AG04449 (cell line): ENCODE measurements around the gene NFE2L2.

Experiments
- CTCF ChIA-PET: fragments of 350-600 bp; formaldehyde crosslinking; extraction: SDS; loops from one replicate; lab custom pipeline; 2021; ENCODE audit warnings: antibody characterized with exemption; lab: Yijun Ruan, JAX
- POLR2A ChIA-PET: fragments of 400-600, 350-600 bp; formaldehyde crosslinking; extraction: SDS; loops from one replicate; lab custom pipeline; 2020; ENCODE audit warnings: antibody characterized with exemption, inconsistent platforms; lab: Yijun Ruan, JAX
- DNase-seq: peaks from one replicate; pipeline ENCODE4 v3.0.0-alpha.2; 2010; ENCODE audit warnings: low read depth, low spot score
- H3K4me3 ChIP-seq: 2 replicates; pipeline ENCODE4 v1.5.1; 2011; ENCODE audit warnings: low read depth, mild to moderate bottlenecking, control low read depth, low read length
- CTCF ChIP-seq: IDR thresholded peaks from one replicate; pipeline ENCODE4 v1.5.1; 2011; ENCODE audit warnings: mild to moderate bottlenecking, moderate library complexity, low read length, control low read depth, inconsistent platforms; ENCODE audit not compliant: insufficient read depth; ENCODE audit errors: missing control alignments

NFE2L2 gene

DNA sequence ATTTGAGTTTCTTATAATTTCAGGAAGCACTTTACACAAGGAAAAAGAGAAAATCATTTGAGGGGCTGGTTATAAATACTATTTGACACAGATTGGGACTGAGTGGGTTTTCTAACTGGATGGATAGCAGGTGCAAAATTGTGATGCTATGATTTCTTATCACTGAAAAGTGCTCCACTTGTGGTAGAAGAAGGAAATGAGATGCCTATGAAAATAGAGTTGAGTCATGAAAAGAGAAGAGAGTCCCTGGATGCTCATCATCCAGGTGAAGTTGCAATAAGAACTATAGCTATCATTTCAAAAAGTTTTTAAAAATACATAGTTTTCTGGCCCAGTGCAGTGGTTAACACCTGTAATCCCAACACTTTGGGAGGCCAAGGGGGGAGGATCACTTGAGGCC, 39.4 kb upstream of the NFE2L2 start:
- TF ChIP-seq CTCF = no peak
- POLR2A ChIA-PET = no interaction called here
- H3K4me3 ChIP-seq = no peak overlapping the region
- no peak for DNase-seq
- CTCF ChIA-PET = interaction anchor here (1.6 kb wide), 1 partner anchor 8 kb away, joined by 6 read pairs; no protein-coding TSS in a partner anchor

DNA sequence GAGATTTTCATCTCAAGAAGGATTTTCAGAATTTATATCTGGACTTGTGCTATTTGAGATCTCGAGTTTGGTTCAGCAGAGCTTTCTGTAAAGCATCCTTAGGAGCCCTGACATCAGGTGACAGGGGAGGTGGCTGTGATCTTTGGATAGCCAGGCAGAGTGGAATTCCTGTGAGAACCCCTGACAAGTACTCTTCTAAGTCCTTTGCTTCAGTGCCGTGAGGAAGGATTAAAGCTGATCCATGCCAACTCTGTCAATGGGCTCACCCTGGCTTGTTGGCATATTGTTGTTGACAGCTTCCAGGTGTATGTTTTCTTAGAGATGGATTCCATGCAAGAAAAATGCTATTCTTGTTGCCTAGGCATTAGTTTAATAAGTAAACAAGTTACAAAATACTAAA, 38.0 kb upstream of the NFE2L2 start:
- CTCF ChIA-PET = no interaction called here
- no peak for TF ChIP-seq CTCF
- POLR2A ChIA-PET = no interaction called here
- no peak for DNase-seq
- H3K4me3 ChIP-seq = no peak overlapping the region

GRCh38 chr2:177298191-177298590, 33.7 kb upstream of the NFE2L2 start:
- peak; percentile 5 for DNase-seq
- POLR2A ChIA-PET = no interaction called here
- H3K4me3 ChIP-seq = no peak overlapping the region
- CTCF ChIA-PET = interaction anchor here (1.0 to 1.3 kb wide), 3 partner anchors 32 to 134 kb away, joined by 3 to 4 read pairs (median 3); no protein-coding TSS in a partner anchor
- no peak for TF ChIP-seq CTCF

- DNase-seq = no peak
- no peak for TF ChIP-seq CTCF
- no peak overlapping the region for H3K4me3 ChIP-seq
- ChIA-PET POLR2A (no interaction called here), CTCF (interaction anchor here (0.7 to 4.8 kb wide), 27 partner anchors 8 to 1169 kb away, joined by 3 to 57 read pairs (median 5); no protein-coding TSS in a partner anchor)
Observed at GRCh38 chr2:177296040-177296439, 31.5 kb upstream of the NFE2L2 start.

DNA sequence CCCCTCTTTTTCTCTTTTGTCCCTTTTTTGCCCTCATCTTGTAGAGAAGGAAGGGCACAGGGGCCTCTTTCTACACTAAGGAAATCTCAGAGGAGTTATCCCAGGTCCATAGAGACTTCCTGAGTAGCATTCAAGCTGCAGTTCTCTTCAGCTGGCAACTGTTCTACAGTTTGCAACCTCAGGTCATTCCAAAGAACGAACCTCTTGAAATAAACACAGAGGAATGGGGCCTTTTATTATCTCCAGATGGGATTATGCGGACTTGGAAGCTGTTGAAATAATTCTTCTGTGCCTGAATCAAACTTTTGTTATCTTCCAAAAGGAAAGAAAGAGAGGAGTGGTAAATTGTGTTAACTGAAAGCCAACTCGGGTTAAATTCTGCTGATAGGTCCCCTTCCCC, 31.0 kb upstream of the NFE2L2 start:
- peak; percentile 24 for DNase-seq
- ChIA-PET POLR2A (no interaction called here), CTCF (interaction anchor here (1.2 to 4.8 kb wide), 22 partner anchors 9 to 146 kb away, joined by 3 to 57 read pairs (median 6); no protein-coding TSS in a partner anchor)
- H3K4me3 ChIP-seq = no peak overlapping the region
- no peak for TF ChIP-seq CTCF

- ChIA-PET CTCF (interaction anchor here (1.2 kb wide), 1 partner anchor 9 kb away, joined by 3 read pairs; no protein-coding TSS in a partner anchor), POLR2A (no interaction called here)
- TF ChIP-seq CTCF = no peak
- no peak overlapping the region for H3K4me3 ChIP-seq
- no peak for DNase-seq
Observed at GRCh38 chr2:177291701-177292100, 27.2 kb upstream of the NFE2L2 start.
